GM18502 (cell line): ENCODE data around the gene SMCO3.
"Not testable (repeated sequence)": the region's sequence is repeated elsewhere in the genome, so short reads cannot be mapped to it uniquely, and the experiment has no call there.

Source experiments
- ATAC-seq: cut with Tn5 transposase; IDR thresholded peaks from one replicate; pipeline ENCODE4 v1.9.1; 2021; ENCODE audit warnings: mild to moderate bottlenecking; ENCODE audit not compliant: unreplicated experiment, poor library complexity

Gene SMCO3

DNA sequence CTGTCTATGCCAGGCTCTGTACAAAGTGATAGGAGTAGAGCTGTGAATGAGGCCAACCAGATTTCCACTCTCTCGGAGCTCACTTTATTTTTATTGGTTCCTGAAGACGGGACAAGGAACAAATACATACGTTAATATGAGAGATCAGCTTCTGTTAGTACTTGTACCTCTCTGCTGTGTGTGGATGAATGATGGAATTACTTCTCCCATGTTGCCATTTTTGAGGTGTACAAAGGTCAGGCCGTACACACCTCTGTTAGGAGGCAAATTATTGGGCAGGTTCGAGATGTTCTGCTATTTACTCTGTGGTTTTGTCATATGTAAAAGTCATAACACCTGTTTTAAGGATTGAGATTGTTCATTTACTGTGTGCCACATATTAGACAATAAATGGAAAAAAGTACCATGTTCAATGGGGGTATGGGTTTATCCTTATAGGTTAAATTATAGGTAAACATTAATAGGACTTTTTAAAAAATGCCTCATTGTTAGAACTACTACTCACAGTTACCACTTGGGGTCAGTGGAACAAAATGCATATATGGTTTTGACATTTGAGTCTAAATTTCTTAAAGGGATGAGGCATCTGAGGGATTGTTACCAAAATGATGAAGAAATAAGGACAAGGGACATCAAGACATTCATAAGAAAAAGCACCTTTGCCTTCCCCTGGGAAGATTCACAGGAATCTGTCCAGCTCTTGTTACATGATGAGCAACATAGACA is 37.6 kb downstream of the SMCO3 start:
- no peak for ATAC-seq

DNA sequence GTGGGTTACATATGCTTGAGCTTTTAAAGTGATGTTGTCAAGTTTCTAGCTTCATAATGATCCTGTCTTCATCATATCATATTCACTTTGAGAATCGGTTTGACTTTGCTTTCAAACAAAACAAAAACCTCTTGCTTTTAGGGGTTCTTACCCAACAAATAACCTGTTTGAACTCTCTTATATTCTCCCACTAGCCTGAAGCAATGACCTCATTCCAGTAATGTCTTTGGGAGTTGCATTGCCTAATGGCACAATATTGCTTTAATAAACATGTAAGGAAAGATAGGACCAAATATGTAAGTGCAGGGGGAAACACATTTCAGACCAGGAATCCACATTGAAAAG is 38.4 kb downstream of the SMCO3 start:
- no peak for ATAC-seq

DNA sequence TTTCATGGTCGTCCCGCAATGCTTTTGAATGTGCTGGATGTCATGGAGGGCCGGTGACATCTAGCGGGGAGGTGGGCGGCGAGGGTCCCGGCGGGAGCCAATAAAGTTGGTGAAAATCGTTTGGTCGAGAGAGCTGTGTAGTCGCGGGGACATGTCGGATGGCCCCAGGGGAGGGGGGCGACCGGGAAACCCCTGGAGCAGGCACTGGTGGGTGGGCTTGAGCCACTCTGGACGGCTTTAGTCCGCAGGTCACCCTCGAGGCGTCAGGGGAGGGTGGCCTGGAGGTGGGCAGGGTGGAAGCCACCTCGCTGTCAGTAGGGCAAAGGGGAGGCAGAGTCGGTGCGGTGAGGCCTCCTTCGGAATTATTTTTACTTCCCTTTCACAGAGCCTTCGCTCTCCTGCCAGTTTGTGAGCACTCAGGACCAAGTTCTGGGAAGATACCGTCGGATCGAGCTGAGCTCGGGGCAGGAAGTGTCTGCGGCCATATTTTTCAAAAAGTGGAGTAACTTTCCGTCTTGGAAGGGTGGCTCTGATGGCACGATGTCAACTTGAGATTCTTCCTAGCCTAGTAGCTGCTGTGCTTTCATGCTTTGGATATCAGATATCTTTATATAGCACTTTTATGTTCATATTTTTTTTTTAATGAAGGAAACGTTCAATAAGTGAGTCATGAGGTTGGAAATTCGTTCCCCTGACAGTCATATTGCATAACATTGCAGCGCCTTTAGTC is 38.9 kb downstream of the SMCO3 start:
- no peak for ATAC-seq

DNA sequence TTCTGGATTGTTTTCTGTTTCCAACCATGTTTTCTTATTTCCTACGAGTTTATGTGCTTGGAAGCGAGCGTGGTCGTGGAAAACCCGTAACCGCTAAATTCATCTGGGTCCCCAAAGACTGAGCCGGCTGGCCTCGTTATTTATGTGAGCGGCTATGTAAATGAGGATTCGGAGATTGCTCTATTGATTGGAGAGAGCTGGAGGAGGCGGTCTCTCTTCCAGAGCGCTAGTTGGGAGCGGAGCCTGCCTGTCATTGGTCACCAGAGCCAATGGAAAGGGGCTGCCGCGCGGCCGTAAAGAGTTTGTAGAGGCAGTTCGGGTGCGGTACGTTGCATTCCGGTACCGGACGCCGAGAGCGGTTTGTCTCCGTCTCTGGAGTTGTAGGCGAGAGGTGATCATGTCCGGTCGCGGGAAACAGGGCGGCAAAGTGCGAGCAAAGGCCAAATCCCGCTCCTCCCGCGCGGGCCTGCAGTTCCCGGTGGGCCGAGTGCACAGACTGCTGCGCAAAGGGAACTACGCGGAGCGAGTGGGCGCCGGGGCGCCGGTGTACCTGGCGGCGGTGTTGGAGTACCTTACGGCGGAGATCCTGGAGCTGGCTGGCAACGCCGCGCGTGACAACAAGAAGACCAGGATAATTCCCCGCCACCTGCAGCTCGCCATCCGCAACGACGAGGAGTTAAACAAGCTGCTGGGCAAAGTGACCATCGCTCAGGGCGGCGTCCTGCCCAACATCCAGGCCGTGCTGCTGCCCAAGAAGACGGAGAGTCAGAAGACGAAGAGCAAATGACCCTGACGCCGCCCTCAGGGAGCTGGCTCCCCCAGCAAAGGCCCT is 39.7 kb downstream of the SMCO3 start:
- ATAC-seq = peak; percentile 61

DNA sequence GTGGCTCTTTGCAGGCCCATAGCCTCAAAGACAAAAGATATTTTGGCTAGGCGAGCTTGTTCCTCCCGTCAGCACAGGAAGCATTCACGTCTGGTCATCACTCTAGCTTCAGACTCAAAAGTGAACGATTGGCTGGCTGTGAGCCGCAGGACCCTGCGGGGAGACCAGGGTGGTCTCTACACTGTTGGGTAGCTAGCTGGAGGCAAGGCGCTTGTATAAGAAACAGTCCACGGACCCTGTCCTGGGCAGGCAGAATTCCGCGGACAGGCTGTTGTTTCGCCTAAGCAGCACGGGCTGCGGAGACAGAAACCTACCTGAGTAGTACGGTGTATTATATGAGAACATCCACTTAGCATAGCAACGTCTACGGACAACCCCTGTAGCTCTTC is 40.3 kb downstream of the SMCO3 start:
- ATAC-seq = peak; percentile 13

DNA sequence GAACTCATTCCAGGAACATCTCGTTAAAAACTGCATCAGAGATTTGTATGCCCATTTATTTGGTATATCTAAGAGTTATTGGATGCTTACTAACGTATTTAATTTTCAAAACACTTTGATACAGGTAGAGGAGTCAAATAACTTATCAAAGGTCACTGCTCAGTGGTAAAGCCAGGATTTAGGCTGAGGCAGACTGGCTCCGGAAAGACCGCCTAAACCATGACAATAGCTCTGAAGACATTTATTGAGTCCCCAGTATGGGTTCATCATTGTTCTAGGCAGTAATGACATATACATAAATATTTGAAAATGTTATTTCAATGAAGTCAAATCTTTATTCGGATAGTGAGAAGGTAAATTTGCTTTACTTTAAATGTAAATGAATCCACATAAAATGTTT is 41.0 kb downstream of the SMCO3 start:
- no peak for ATAC-seq

DNA sequence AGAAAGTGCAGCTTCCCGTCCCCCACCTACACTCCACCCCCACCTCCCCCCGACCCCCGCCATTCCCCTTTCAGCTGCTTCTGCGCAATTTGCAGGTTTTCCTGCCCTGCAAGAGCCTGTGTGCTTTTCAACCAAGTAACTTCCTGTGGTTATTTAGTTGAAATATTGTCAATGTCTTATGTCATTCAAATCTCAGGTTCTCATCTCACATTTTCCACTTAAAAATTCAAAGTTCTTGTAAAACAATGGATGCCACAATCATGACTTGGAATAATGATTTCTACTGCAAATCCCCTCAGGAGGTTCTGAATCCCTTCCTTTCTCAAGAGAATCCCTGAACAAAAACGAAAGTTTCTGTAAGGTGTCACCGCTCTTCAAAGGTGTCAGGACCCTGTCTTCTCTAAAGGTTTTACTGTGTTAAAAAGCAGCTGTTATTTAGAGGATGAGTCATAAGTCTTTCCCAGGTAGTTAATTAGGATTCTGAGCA is 42.3 kb downstream of the SMCO3 start:
- no peak for ATAC-seq

DNA sequence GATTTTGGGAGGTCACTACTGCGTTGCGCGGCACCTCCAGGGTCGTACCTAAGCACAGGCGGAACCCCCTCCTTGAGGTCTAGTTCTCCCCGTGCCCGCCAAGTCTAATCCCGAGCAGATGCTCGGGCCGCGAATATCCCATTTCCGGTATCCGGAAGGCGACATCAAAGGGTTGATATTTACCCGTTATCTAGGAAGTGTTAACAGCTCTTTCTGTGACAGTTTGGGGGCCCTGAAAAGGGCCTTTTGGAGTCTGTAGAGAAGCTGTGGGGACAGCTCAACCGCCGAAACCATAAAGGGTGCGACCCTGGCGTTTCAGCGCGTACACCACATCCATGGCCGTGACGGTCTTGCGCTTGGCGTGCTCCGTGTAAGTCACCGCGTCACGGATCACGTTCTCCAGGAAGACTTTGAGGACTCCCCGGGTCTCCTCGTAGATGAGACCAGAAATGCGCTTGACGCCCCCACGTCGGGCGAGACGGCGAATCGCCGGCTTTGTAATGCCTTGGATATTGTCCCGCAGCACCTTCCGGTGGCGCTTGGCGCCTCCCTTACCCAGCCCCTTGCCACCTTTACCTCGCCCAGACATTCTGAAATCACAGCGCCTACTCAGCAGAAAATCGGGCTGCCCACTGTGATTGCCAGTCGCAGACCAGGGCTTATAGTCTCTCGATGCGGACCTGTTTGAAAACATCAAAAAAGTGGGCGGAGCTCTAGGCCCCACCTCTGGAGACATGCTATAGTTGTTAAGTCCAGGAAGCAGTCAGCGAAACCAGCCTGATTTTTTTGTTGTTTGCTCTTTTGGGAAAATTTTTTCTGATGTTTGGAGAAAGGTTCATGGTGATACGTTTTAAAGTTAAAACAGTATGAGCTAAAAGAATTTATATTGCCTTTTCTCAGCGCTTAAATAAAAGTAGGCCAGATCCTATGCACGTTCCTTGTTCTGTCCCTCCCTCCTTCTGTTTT is 43.2 kb downstream of the SMCO3 start:
- peak; percentile 30 for ATAC-seq

DNA sequence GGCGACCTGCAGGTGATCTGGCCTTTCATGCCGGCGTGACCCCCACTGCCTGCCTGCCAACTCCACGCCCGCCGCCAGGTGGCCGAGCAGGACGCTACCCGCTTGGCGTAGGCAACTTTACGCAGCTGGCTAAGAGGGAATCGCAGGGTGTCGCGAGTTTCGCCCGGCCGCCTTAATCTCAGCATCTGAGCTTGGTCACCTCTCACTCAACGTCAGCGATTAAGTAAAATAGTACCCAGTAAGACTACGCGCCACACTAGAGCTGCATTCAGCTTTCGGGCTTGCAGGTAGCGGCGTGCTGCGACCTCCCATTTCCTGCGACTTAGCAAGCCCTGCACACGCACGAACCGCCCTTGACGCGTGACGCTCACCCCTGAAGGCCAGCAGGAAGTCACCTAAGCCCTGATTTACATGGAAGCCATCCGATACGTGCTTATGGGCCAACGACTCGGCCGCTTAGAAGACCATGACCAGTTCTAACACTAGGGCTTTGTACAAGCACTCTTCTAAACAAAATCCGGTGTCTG is 44.0 kb downstream of the SMCO3 start:
- ATAC-seq = peak; percentile 44

DNA sequence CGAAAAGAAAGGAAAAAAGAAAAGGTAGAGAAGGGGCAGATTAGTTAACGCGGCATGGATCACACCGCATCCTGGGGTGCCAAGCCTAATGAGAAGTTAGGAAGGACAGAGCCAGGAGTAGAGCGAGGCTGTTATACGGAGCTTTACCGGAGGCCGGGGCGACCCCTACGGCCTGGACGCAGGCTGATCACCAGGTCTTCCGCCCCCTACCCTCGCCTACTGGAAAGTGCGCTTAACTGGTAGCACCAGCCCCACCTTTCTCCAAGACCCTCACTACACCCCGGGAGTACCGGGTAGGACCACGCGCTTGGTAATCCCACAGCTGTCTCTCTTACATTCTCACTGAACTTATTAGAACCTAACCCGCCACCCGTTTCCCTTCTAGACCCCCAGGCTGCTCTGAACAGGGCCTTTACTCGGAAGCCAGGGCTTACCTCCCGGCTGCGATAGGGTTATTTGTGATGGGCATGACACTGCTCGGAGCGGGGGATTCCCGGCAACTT is 44.5 kb downstream of the SMCO3 start:
- peak; percentile 2 for ATAC-seq

DNA sequence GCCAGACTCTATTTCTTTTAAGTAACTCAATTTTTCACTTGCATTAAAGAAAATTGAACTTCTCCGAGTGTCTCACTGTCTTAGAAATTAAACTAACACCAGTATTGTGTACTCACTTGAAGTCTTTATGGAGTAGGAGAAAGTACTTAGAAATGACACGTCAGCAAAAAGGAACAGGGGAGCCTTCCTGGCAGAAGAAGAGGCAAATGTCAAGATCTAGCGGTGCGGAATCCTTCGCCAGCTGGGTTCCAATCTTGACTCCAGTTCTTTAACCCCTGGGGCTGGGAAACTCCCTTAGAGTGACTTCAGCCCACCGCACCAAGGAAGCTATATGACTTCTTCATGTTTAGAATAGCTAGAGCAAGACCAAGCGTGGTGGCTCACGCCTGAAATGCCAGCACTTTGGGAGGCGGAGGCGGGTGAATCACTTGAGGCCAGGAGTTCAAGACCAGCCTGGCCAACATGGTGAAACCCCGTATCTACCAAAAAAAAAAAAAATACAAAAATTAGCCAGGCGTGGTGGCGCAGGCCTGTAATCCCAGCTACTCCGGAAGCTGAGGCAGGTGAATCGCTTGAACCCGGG is 45.1 kb downstream of the SMCO3 start:
- no peak for ATAC-seq

DNA sequence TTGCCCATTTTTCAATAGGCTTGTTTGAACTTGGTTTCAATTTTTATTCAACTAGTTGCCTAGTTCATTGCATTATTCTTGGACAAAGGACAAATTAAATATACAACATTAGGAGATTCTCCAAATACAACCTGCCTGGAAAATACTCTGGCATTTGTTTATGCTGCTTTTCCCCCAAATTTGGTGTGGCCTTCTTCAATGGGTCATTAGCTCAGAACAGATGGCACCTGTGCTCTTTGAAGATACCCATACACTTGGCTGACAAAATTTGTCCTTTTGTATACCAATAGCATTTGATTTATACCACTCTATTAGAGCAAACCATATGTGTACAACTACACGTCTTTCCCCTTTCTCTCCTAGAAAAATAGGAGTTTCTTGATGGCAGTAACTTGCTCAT is 46.4 kb downstream of the SMCO3 start:
- no peak for ATAC-seq

DNA sequence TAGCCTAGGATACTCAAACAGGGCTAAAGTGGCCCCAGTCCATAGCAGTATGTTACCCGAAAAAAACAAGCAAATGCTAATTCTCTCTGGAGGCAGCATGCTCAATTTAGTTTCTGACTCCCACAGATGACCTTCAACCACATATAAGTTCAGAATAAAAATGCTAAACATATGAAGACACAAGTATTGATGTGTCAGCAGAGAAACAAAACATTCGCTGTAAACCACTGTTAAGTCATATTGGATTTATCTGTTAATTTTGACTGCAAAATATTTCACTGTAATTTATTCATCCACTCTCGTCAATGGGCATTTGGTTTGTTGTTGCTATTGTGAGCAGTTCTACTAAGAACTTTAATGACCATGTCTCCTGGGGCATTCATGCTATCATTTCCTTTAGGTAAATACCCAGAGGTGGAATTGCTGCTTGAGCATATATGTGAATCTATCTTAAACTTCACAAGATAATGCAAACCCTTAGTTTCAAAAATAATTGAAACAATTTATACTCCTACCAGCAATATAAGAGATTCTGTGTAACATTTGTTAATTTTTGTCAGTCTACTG is 47.2 kb downstream of the SMCO3 start:
- ATAC-seq = no peak

DNA sequence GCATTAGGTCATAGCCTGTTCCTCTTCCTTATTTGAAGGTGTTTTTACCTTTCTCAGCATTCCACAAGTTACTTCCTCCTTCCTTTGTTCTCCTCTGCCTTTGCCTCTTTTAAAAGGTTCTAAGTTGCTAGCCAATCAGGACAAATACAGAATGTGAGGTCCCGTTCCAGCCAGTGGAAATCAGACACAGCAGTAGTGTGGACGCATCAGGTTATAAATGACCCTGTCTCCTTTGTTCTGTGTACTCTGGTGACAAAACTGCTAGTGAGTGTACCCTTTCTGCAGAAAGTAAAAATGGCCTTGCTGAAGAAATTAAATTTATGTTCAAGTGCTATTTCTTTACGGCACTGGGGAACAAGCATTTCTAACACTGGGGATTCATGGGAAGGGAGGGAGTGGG is 48.0 kb downstream of the SMCO3 start:
- not testable (repeated sequence) for ATAC-seq

DNA sequence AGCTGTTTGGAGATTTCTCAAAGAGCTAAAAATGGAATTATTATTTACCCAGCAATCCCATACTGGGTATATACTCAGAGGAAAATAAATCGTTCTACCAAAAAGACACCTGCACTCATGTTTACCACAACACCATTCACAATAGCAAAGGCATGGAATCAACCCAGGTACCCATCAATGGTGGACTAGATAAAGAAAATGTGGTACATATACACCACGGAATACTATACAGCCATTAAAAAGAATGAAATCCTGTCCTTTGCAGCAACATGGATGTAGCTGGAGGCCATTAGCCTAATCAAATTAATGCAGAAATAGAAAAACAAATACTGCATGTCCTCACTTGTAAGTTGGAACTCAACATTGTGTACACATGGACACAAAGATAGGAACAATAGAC is 48.6 kb downstream of the SMCO3 start:
- ATAC-seq = no peak

DNA sequence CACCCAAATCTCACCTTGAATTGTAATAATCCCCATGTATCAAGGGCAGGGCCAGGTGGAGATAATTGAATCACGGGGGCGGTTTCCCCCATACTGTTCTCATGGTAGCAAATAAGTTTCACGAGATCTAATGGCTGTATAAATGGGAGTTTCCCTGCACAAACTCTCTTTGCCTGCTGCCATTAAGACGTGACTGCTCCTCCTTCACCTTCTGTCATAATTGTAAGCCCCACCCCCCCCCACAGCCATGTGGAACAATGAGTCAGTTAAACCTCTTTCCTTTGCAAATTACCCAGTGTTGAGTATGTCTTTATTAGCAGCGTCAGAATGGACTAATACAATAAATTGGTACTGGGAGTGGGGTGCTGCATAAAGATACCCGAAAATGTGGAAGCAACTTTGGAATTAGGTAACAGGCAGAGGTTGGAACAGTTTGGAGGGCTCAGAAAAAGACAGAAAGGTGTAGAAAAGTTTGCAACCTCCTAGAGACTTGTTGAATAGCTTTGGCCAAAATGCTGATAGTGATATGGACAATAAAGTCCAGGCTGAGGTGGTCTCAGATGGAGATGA is 54.2 kb downstream of the SMCO3 start:
- ATAC-seq = not testable (repeated sequence)

DNA sequence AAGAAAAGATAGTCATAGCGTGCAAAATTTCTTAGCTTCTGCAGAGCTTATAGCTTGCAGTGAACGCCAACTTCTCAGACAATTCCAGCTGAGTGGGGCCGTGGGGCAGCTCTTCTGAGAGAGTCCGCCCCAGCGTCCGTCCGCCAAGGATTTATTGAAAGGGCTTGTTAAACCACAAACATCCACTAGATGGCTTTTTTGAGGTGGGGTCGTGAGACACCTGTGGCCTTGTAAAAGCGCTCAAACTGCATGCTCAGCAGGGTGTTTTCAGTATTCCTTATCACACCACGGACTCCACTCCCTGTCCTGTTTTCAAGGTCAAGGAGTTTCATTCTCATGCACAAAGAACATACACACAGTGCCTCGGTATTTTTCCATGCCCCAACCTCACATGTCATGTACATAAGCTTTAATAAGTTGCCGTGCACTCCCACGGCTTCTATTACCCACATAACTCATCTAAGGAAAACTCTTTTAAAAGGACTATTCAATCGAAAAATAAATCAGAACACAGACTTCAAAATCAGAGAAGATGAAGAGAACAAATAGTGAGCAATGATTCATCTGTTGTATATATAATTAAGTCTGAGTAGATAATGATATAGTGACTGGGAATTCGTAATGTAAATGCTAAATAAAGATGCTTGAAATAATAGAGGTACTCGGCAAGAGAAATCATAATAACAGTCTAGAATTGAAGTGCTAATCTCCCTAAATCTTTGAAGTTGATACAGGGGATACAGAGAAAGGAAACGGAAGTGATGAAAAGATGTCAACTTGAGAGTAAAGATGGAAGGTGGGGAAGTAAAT is 57.4 kb downstream of the SMCO3 start:
- no peak for ATAC-seq
